ENCODE results near the gene BBS9. TPM values are rescaled to one million over a fixed set of nuclear protein-coding genes. Genes with fewer than 3 reads are reported as not detected.
"Not testable (repeated sequence)": the region's sequence is repeated elsewhere in the genome, so short reads cannot be mapped to it uniquely, and the experiment has no call there.

Gene BBS9
- total RNA-seq, 1 donor from 2014 or later = 51.7 TPM

GRCh38 chr7:33286501-33286900, 157.1 kb downstream of the BBS9 start:
- Histone ChIP-seq H3K27me3 (ENCODE audit: control insufficient read depth in 3 of 3, insufficient read depth in 3 of 3, low read length in 3 of 3) (no peaks in the 10 kb centered on the region), H3K27ac (ENCODE audit: low read depth, low read length) (no peak overlapping the region), H3K4me3 (ENCODE audit: low read length in 3 of 3) (no peak overlapping the region), H3K36me3 (ENCODE audit: control insufficient read depth in 3 of 3, insufficient read depth in 3 of 3, low read length in 3 of 3) (peaks cover 0 to 3% (median 0%) of the 10 kb centered on the region in 3 donors), H3K4me1 (ENCODE audit: control insufficient read depth in 3 of 3, insufficient read depth in 3 of 3, low read length in 3 of 3) (no peaks in the 10 kb centered on the region), H3K9ac (ENCODE audit: low read depth in 1 of 3, low read length in 3 of 3) (no peak overlapping the region), H3K9me3 (ENCODE audit: control insufficient read depth in 3 of 3, low read length in 3 of 3) (peaks cover 0 to 4% (median 0%) of the 10 kb centered on the region in 3 donors)

- Histone ChIP-seq H3K9ac (ENCODE audit: low read depth in 1 of 3, low read length in 3 of 3) (no peak overlapping the region), H3K27me3 (ENCODE audit: control insufficient read depth in 3 of 3, insufficient read depth in 3 of 3, low read length in 3 of 3) (no peaks in the 10 kb centered on the region), H3K36me3 (ENCODE audit: control insufficient read depth in 3 of 3, insufficient read depth in 3 of 3, low read length in 3 of 3) (peaks cover 0 to 3% (median 0%) of the 10 kb centered on the region in 3 donors), H3K27ac (ENCODE audit: low read depth, low read length) (no peak overlapping the region), H3K9me3 (ENCODE audit: control insufficient read depth in 3 of 3, low read length in 3 of 3) (peaks cover 0 to 4% (median 0%) of the 10 kb centered on the region in 3 donors), H3K4me3 (ENCODE audit: low read length in 3 of 3) (no peak overlapping the region), H3K4me1 (ENCODE audit: control insufficient read depth in 3 of 3, insufficient read depth in 3 of 3, low read length in 3 of 3) (no peaks in the 10 kb centered on the region)
Measured at GRCh38 chr7:33287738-33288137, 158.4 kb downstream of the BBS9 start.

GRCh38 chr7:33298848-33299247, 169.5 kb downstream of the BBS9 start:
- H3K9ac ChIP-seq (ENCODE audit: low read depth in 1 of 3, low read length in 3 of 3) = no peak overlapping the region
- H3K4me3 ChIP-seq (ENCODE audit: low read length in 3 of 3) = no peak overlapping the region
- H3K27ac ChIP-seq (ENCODE audit: low read depth, low read length) = no peak overlapping the region
- no peaks in the 10 kb centered on the region for H3K4me1 ChIP-seq (ENCODE audit: control insufficient read depth in 3 of 3, insufficient read depth in 3 of 3, low read length in 3 of 3)
- no peaks in the 10 kb centered on the region for H3K36me3 ChIP-seq (ENCODE audit: control insufficient read depth in 3 of 3, insufficient read depth in 3 of 3, low read length in 3 of 3)
- no peaks in the 10 kb centered on the region for H3K27me3 ChIP-seq (ENCODE audit: control insufficient read depth in 3 of 3, insufficient read depth in 3 of 3, low read length in 3 of 3)
- H3K9me3 ChIP-seq (ENCODE audit: control insufficient read depth in 3 of 3, low read length in 3 of 3) = no peaks in the 10 kb centered on the region

GRCh38 chr7:33299425-33299824, 170.1 kb downstream of the BBS9 start:
- Histone ChIP-seq H3K36me3 (ENCODE audit: control insufficient read depth in 3 of 3, insufficient read depth in 3 of 3, low read length in 3 of 3) (no peaks in the 10 kb centered on the region), H3K27me3 (ENCODE audit: control insufficient read depth in 3 of 3, insufficient read depth in 3 of 3, low read length in 3 of 3) (no peaks in the 10 kb centered on the region), H3K27ac (ENCODE audit: low read depth, low read length) (no peak overlapping the region), H3K9ac (ENCODE audit: low read depth in 1 of 3, low read length in 3 of 3) (no peak overlapping the region), H3K4me1 (ENCODE audit: control insufficient read depth in 3 of 3, insufficient read depth in 3 of 3, low read length in 3 of 3) (no peaks in the 10 kb centered on the region), H3K9me3 (ENCODE audit: control insufficient read depth in 3 of 3, low read length in 3 of 3) (no peaks in the 10 kb centered on the region), H3K4me3 (ENCODE audit: low read length in 3 of 3) (no peak overlapping the region)

GRCh38 chr7:33300131-33300530, 170.8 kb downstream of the BBS9 start:
- Histone ChIP-seq H3K9ac (ENCODE audit: low read depth in 1 of 3, low read length in 3 of 3) (no peak overlapping the region), H3K9me3 (ENCODE audit: control insufficient read depth in 3 of 3, low read length in 3 of 3) (no peaks in the 10 kb centered on the region), H3K4me3 (ENCODE audit: low read length in 3 of 3) (no peak overlapping the region), H3K36me3 (ENCODE audit: control insufficient read depth in 3 of 3, insufficient read depth in 3 of 3, low read length in 3 of 3) (no peaks in the 10 kb centered on the region), H3K27me3 (ENCODE audit: control insufficient read depth in 3 of 3, insufficient read depth in 3 of 3, low read length in 3 of 3) (no peaks in the 10 kb centered on the region), H3K4me1 (ENCODE audit: control insufficient read depth in 3 of 3, insufficient read depth in 3 of 3, low read length in 3 of 3) (no peaks in the 10 kb centered on the region), H3K27ac (ENCODE audit: low read depth, low read length) (no peak overlapping the region)

- no peak overlapping the region for H3K4me3 ChIP-seq (ENCODE audit: low read length in 3 of 3)
- H3K9ac ChIP-seq (ENCODE audit: low read depth in 1 of 3, low read length in 3 of 3) = no peak overlapping the region
- H3K27me3 ChIP-seq (ENCODE audit: control insufficient read depth in 3 of 3, insufficient read depth in 3 of 3, low read length in 3 of 3) = no peaks in the 10 kb centered on the region
Measured at GRCh38 chr7:33300742-33301141, 171.4 kb downstream of the BBS9 start.

GRCh38 chr7:33303978-33304557, 174.7 kb downstream of the BBS9 start:
- not testable (repeated sequence) for H3K4me3 ChIP-seq (ENCODE audit: low read length in 3 of 3); H3K27me3 ChIP-seq (ENCODE audit: control insufficient read depth in 3 of 3, insufficient read depth in 3 of 3, low read length in 3 of 3); H3K4me1 ChIP-seq (ENCODE audit: control insufficient read depth in 3 of 3, insufficient read depth in 3 of 3, low read length in 3 of 3); H3K27ac ChIP-seq (ENCODE audit: low read depth, low read length); H3K9ac ChIP-seq (ENCODE audit: low read depth in 1 of 3, low read length in 3 of 3); H3K36me3 ChIP-seq (ENCODE audit: control insufficient read depth in 3 of 3, insufficient read depth in 3 of 3, low read length in 3 of 3); H3K9me3 ChIP-seq (ENCODE audit: control insufficient read depth in 3 of 3, low read length in 3 of 3)

More at GRCh38 chr7:33300742-33301141, 171.4 kb downstream of the BBS9 start:
- Histone ChIP-seq H3K27ac (ENCODE audit: low read depth, low read length) (no peak overlapping the region), H3K36me3 (ENCODE audit: control insufficient read depth in 3 of 3, insufficient read depth in 3 of 3, low read length in 3 of 3) (no peaks in the 10 kb centered on the region), H3K9me3 (ENCODE audit: control insufficient read depth in 3 of 3, low read length in 3 of 3) (no peaks in the 10 kb centered on the region), H3K4me1 (ENCODE audit: control insufficient read depth in 3 of 3, insufficient read depth in 3 of 3, low read length in 3 of 3) (no peaks in the 10 kb centered on the region)

- H3K4me3 ChIP-seq (ENCODE audit: low read length in 3 of 3) = no peak overlapping the region
- no peak overlapping the region for H3K27ac ChIP-seq (ENCODE audit: low read depth, low read length)
- H3K9ac ChIP-seq (ENCODE audit: low read depth in 1 of 3, low read length in 3 of 3) = no peak overlapping the region
- H3K36me3 ChIP-seq (ENCODE audit: control insufficient read depth in 3 of 3, insufficient read depth in 3 of 3, low read length in 3 of 3) = no peaks in the 10 kb centered on the region
- no peaks in the 10 kb centered on the region for H3K9me3 ChIP-seq (ENCODE audit: control insufficient read depth in 3 of 3, low read length in 3 of 3)
- H3K4me1 ChIP-seq (ENCODE audit: control insufficient read depth in 3 of 3, insufficient read depth in 3 of 3, low read length in 3 of 3) = no peaks in the 10 kb centered on the region
- no peaks in the 10 kb centered on the region for H3K27me3 ChIP-seq (ENCODE audit: control insufficient read depth in 3 of 3, insufficient read depth in 3 of 3, low read length in 3 of 3)
Measured at GRCh38 chr7:33307205-33307604, 177.8 kb downstream of the BBS9 start.

- Histone ChIP-seq H3K36me3 (ENCODE audit: control insufficient read depth in 3 of 3, insufficient read depth in 3 of 3, low read length in 3 of 3) (no peaks in the 10 kb centered on the region), H3K27ac (ENCODE audit: low read depth, low read length) (no peak overlapping the region)
Measured at GRCh38 chr7:33310546-33310945, 181.2 kb downstream of the BBS9 start.

GRCh38 chr7:33325754-33326484, 196.6 kb downstream of the BBS9 start:
- H3K36me3 ChIP-seq (ENCODE audit: control insufficient read depth in 3 of 3, insufficient read depth in 3 of 3, low read length in 3 of 3) = no peaks in the 10 kb centered on the region
- H3K9me3 ChIP-seq (ENCODE audit: control insufficient read depth in 3 of 3, low read length in 3 of 3) = no peaks in the 10 kb centered on the region
- H3K4me3 ChIP-seq (ENCODE audit: low read length in 3 of 3) = no peak overlapping the region
- no peaks in the 10 kb centered on the region for H3K27me3 ChIP-seq (ENCODE audit: control insufficient read depth in 3 of 3, insufficient read depth in 3 of 3, low read length in 3 of 3)
- no peaks in the 10 kb centered on the region for H3K4me1 ChIP-seq (ENCODE audit: control insufficient read depth in 3 of 3, insufficient read depth in 3 of 3, low read length in 3 of 3)
- H3K27ac ChIP-seq (ENCODE audit: low read depth, low read length) = no peak overlapping the region
- no peak overlapping the region for H3K9ac ChIP-seq (ENCODE audit: low read depth in 1 of 3, low read length in 3 of 3)

More at GRCh38 chr7:33310546-33310945, 181.2 kb downstream of the BBS9 start:
- Histone ChIP-seq H3K9me3 (ENCODE audit: control insufficient read depth in 3 of 3, low read length in 3 of 3) (no peaks in the 10 kb centered on the region), H3K9ac (ENCODE audit: low read depth in 1 of 3, low read length in 3 of 3) (no peak overlapping the region), H3K4me3 (ENCODE audit: low read length in 3 of 3) (no peak overlapping the region), H3K4me1 (ENCODE audit: control insufficient read depth in 3 of 3, insufficient read depth in 3 of 3, low read length in 3 of 3) (no peaks in the 10 kb centered on the region), H3K27me3 (ENCODE audit: control insufficient read depth in 3 of 3, insufficient read depth in 3 of 3, low read length in 3 of 3) (no peaks in the 10 kb centered on the region)
